Colon (tissue), 2 donors: ENCODE measurements around the gene TRIM75.
"Not testable (repeated sequence)": the region's sequence is repeated elsewhere in the genome, so short reads cannot be mapped to it uniquely, and the experiment has no call there.

Experiments used
- FAIRE-seq: peaks from 2 replicates; lab custom pipeline; 2012; peaks lifted over from hg19 to GRCh38; lab: Jason Lieb, UNC
- donor health status: control.
- donor health status: control.

TRIM75 gene

DNA sequence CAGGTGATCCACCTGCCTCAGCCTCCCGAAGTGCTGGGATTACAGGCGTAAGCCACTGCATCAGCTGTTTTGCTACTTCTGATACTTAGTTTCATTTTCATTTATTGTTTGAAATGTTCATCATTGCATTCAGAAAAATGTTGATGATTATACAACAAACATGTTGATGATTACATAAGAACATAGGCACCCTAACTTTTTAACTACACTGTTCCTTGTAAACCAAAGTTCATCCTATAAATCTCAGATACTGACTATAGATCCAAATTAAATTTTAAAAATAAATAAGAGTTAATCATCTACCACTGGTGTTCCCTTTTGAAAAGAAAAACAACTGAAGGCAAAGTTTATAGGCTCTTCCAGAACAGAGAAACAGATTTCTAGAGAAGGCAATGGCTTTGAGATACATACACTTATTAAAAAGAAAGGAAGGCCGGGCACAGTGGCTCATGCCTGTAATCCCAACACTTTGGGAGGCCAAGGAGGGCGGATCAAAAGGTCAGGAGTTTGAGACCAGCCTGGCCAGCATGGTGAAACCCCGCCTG is 23.4 kb downstream of the TRIM75 start:
- FAIRE-seq: peak; percentile 92

DNA sequence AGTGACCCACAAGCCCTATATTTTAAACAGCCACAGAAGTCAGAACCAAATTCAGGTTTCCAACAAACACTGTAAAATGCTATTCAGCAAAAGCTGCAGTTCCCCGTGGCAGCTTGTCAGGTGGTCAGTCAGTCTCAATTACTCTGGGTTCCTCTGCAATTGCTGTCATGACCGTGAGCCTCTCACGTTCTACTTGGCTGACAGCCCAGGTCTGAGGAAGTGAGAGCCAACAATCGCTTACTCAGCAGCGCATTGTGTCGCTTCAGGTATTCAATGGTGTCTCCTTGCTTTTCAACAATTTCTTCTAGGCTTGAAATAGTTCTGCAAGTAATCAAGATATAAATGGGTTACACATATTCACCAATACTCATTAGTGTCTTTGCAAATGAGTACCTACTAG is 25.8 kb downstream of the TRIM75 start:
- no peak for FAIRE-seq

DNA sequence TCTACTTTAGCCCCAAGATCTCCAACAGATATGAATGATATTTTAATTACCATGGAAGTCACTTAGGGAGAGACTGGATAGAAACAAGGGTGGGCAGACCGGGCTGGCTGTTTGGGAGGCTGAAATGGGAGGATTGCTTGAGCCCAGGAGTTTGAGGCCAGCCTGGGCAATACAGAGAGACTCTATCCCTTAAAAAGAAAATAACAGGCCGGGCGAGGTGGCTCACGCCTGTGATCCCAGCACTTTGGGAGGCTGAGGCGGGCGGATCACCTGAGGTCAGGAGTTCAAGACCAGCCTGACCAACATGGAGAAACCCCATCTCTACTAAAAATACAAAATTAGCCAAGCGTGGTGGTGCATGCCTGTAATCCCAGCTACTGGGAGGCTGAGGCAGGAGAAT is 31.1 kb downstream of the TRIM75 start:
- FAIRE-seq: not testable (repeated sequence)

DNA sequence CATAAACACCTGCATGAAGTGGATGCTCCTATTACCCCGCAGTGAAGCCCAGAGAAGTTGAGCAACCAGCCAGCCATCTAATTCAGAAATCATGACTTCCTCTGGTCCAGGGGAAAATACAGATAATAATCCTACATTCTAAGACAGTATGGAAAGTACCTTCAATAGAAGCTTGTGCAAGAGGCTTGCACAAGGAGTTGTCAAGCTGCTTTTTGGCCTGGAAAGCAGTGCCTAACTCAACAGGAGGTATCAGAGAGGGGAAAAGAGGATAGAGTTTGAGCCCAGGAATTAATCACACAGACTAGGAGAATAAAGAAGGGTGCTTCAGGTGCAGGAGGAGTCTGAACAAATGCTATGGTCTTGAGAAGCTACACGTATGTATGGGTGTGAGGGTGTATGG is 32.3 kb downstream of the TRIM75 start:
- no peak for FAIRE-seq

DNA sequence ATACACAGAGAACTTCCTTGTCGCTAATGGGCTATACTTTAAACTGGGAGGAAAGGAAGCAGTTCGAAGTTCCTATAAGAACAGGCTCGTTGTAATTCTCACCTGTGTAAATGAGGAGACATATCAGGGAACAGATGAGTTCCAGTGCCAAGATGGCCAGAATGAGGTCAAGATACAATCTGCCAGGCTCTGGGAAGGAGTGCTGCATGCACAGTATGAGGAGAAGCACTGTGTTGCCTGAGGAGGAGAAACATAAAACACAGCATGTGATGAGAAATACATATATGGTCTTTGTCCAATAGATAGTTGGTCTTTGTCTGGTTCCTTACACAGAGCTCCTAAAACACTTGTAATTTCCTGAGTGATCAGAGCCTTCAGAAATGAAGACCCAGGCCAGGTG is 34.7 kb downstream of the TRIM75 start:
- FAIRE-seq: no peak

DNA sequence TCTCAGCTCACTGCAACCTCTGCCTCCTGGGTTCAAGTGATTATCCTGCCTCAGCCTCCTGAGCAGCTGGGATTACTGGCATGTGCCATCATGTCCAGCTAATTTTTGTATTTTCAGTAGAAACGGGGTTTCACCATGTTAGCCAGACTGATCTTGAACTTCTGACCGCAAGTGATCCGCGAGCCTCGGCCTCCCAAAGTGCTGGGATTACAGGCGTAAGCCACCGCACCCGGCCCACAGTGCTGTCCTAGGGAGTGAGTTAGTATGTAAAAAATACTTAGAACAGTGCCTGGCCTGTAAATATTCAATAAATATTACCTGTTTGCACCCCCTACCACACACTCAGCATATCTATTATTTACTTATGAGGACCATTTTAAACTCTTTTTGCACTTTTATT is 38.5 kb downstream of the TRIM75 start:
- FAIRE-seq: not testable (repeated sequence)

DNA sequence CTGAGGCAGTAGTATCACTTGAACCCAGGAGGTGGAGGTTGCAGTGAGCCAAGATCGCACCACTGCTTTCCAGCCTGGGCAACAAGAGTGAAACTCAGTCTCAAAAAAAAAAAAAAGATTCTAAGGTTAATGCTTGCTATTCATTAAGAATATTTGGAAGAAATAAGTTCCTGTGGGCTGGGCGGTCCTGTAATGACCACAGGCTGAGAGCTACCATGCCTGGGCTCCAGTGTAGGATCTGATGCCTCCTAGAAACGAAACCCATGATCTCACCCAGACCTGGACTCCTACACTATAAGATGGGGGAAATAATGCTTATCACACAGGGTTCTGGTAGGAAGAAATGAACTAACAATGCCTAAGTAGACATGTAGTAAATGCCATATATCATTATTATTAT is 41.2 kb downstream of the TRIM75 start:
- FAIRE-seq: no peak

DNA sequence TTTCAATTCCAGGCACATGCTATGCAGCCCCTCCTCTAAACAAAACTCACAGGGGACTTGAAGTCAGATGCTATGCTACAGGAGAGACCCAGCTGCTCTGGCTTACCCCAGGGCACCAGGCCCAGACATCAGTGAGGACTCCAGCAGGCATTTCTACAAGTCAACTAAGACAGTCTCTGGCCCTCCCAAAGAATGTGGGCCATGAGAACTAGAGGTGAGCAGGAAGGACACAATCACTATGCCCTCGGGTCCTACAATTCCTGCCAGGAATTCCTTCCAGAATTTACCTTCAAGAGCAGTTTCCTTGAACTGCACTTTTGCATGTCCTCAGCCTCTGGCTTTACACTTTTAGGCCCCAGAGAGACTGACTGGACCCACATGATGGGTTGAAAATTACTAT is 41.6 kb downstream of the TRIM75 start:
- FAIRE-seq: no peak

DNA sequence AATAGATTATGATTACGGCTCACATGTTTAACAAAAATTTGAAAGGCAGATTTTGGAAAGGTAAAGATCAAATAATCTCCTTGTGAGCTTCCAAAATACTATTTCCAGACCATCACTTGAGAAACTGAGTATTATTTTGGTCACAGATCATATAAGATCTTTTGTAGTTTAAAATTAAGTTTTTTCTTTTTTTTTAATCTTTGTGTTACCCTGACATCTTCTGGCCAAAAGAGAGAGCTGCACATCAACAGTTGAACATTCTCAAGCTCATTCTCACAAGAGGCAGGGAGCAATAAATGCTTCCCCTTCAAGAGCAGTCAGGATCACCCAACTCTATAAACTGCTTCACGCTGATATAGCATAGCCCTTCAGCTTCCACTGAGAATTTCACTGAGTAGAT is 43.1 kb downstream of the TRIM75 start:
- no peak for FAIRE-seq

DNA sequence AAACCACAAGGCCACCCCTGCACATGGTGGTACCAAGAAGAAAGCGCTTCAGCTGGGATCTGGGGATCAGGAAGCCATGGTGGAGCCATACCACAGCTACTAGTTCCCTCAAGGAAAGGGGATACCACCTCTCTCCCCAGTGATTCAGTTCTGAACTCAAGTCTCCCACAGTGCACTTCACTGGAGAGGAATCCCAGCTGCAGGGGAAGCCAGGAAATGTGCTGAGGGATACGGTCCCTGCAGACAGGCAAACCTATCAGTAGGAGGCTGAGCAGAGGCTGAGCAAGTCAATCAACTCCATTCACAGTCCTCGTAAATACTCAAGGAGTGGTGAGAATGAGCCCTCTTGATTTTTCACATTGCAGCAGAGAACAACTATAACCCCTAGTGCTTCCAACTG is 48.0 kb downstream of the TRIM75 start:
- FAIRE-seq: no peak

DNA sequence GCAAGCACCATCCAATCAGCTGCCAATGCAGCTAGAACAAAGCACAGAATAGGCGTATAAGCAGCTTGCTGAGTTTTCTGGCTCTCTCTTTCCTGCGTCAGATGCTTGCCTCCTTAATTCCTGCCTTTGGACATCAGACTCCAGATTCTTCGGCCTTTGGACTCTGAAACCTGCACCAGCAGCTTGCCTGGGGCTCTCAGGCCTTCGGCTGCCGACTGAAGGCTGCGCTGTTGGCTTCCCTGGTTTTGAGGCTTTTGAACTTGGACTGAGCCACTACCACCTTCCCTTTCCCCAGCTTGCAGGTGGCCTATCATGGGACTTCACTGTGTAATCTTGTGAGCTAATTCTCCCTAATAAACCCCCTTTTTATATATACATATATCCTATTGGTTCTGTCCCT is 52.9 kb downstream of the TRIM75 start:
- FAIRE-seq: no peak
